ENCODE data around the gene RUVBL1. TPM values are rescaled to one million over a fixed set of nuclear protein-coding genes. Genes with fewer than 3 reads are reported as not detected.

The RUVBL1 gene
- total RNA-seq, 1 donor from 2014 or later = 58.3 TPM

GRCh38 chr3:128084675-128085021 is 39.0 kb downstream of the RUVBL1 start:
- intact Hi-C loops (cut with micrococcal nuclease) = no loop called here

DNA sequence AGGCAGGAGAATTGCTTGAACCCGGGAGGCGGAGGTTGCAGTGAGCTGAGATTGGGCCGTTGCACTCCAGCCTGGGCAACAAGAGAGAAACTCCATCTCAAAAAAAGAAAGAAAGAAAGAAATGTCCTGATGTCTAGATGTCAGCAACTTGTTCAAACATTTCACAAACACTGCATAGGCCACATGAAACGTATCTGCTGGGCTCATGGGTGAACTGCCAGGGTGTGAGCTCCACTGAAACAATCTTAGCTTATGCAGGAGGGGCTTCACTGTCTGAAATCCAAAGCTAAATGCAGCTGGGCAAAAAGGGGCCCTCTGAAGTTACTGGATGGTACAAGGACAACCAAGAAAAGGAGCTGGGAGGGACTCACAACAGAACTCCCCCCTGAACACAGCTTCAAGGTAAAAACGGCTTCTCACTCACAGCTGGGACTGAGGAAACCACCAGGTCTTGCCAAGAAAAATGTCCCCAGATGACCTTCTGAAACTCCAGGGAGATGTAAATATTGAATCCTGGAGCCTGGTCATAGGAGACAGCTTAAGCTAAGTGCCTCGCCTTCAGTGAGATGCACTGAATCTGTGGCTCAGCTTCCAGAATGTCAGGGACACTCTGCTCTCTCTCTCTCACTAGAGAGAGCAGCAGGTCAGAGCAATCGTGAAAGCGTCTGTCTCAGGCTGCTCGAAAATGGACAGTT is 39.5 kb downstream of the RUVBL1 start:
- intact Hi-C loops (cut with micrococcal nuclease) = no loop called here

- intact Hi-C loops (cut with micrococcal nuclease) = no loop called here
Measured at GRCh38 chr3:128083396-128083795, 40.2 kb downstream of the RUVBL1 start.

- intact Hi-C loops (cut with micrococcal nuclease) = no loop called here
Measured at GRCh38 chr3:128082546-128082945, 41.1 kb downstream of the RUVBL1 start.

DNA sequence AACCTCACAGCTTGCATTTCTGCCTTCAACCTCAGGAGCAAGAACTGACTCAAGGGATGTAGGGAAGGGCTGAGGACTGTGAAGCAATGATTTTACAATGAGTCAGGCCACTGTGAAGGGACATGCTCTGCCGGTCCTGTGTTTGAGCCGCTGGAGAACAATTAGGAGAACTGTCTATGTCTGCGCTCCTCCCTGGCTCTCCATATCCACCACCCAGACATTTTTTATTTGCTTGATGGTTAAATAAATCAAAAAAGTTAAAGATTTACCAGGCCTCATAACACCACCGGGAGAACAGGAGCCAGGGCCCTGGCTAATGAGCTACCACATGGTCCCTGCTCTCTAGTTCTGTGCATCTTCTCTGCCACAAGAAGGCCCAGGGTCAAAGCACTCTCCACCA is 41.8 kb downstream of the RUVBL1 start:
- intact Hi-C loops (cut with micrococcal nuclease) = no loop called here

DNA sequence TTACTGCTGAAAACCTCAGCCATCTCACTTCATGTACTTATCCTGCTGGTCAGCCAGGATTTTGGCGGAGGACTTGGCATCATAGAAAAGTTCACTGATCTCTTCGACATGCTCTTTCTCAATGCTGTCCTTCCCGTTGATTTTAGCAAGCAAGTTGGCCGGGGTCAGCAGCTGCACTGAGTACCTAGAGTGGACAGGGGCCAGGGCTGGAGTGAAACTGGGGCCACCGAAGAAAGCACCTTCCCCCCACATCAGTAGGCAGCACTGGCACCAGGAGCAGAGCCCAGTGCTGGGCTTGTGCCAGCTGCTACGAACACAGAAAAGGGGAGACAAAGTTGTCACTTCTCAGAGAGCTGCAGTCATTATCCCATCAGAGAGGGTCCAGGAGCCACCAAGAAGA is 42.4 kb downstream of the RUVBL1 start:
- intact Hi-C loops (cut with micrococcal nuclease) = no loop called here

GRCh38 chr3:128080323-128081080 is 43.1 kb downstream of the RUVBL1 start:
- intact Hi-C loops (cut with micrococcal nuclease) = no loop called here

DNA sequence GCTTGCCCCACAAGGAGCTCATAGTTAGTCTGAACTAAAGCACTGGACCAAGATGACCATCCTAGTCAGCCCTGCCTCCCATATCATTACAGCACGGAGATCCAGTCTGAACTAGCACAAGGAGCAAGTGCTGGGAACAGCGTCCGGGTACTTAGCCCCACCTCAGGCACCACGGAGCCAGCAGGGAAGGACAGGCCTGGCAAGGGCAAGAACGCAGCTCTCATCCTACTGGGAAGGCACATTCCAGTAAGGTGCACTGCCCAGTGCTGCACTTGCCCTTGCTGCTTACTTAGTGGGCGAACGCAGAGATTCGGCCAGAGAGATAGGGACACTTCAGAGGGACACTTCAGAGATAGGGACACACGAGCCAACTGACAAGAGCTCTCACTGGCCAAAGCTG is 43.8 kb downstream of the RUVBL1 start:
- intact Hi-C loops (cut with micrococcal nuclease) = loop anchor here (5.0 kb wide), 1 partner anchor 527 kb away; no protein-coding TSS in a partner anchor

DNA sequence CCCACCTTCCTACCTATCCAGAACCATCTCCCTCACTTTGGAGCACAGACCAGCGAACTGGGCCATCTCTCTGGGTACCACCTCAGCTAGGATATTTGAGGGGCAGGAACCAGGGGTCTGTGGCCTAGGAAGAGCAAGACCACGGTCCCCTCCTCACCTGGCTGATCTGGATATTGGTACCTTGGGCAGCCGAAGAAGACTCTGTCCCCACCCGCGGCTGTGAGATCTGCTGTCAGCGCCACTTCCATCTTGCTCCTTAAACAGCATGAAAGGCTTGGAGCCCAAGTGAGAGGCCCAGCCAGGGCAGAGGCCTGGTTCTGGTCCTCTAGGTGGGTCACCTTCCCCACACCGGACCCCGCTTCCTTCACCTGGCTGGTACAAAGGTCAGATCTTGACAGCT is 44.7 kb downstream of the RUVBL1 start:
- intact Hi-C loops (cut with micrococcal nuclease) = loop anchor here (5.0 kb wide), 1 partner anchor 528 kb away; no protein-coding TSS in a partner anchor

- intact Hi-C loops (cut with micrococcal nuclease) = loop anchor here (5.0 kb wide), 1 partner anchor 529 kb away; no protein-coding TSS in a partner anchor
Measured at GRCh38 chr3:128078322-128078721, 45.3 kb downstream of the RUVBL1 start.

GRCh38 chr3:128077665-128078064 is 45.9 kb downstream of the RUVBL1 start:
- intact Hi-C loops (cut with micrococcal nuclease) = loop anchor here (5.0 kb wide), 1 partner anchor 530 kb away; no protein-coding TSS in a partner anchor

DNA sequence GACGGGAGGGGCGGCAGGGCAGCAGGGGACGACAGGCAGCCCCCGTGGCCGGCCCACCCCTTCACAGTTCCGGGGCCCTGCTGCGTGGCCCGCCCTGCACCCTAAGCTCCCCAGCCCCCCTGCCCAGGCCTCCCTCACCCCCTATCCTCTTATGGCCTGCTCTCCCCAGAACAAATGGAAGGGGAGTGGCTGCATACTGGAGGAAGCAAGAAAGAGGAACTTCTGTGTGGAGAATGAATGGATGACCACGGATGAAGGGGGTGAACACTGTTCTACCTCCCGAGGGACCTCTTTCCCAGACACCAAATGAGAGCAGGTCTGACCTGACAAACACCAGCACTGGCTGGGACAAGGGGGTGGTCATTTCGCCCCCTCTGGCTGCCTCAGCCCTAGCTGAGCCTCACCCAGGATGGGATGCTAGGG is 46.4 kb downstream of the RUVBL1 start:
- intact Hi-C loops (cut with micrococcal nuclease) = loop anchor here (5.0 kb wide), 1 partner anchor 530 kb away; no protein-coding TSS in a partner anchor

- intact Hi-C loops (cut with micrococcal nuclease) = loop anchor here (5.0 kb wide), 1 partner anchor 531 kb away; no protein-coding TSS in a partner anchor
Measured at GRCh38 chr3:128076483-128077201, 47.0 kb downstream of the RUVBL1 start.

GRCh38 chr3:128075522-128076482 is 47.8 kb downstream of the RUVBL1 start:
- intact Hi-C loops (cut with micrococcal nuclease) = loop anchor here (1.0 to 5.0 kb wide), 8 partner anchors 19 to 531 kb away; partner anchors contain the start of genes EEFSEC and SEC61A1

DNA sequence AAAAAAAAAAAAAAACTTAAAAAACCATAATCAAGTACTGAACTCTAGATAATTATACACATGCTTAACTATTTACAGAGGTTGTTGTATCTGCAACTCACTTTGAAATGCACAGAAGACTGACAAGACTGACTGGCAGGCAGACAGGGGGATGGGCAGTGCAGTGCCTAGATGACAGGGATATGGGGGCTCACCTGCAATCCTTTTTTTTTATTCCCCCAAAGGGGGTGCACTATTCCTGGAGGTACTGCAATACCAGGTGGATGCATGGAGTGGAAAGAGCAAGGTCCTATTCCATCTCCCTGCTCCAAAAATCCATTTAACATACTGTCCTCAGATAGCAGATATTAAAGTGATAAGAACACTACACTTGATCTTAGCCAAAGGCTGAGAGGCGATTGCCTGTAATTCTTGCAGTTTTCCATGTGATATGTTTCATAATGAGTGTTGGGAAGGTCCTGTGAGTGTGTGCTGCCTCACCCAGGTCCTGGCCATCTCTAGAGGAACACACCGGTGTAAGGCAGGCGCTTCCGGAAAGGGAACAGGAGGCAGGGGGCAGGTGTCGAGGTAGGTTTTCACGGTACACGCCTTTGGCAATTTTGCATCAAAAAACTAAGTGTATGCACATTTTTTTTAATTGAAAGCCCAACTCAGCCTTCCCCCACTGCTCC is 48.6 kb downstream of the RUVBL1 start:
- intact Hi-C loops (cut with micrococcal nuclease) = loop anchor here (1.0 to 5.0 kb wide), 8 partner anchors 20 to 532 kb away; partner anchors contain the start of genes EEFSEC and SEC61A1

DNA sequence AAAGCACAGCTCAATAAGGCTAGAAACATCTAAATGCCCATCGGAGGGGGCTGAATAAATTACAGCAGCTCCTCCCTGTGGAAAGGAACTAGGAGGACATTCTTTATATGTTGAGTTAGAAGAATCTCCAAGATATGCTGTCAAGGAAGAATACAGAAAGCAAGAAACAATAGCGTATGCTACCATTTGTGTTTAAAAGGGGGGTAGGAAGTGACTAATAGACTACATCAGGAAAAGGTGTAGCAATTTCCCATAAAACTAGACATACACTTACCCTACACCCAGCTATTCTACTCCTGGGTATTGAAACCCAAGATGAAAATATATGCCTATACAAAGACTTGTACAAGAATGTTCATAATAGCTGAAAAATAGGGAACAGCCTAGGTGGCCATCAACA is 49.8 kb downstream of the RUVBL1 start:
- intact Hi-C loops (cut with micrococcal nuclease) = loop anchor here (2.0 kb wide), 1 partner anchor 415 kb away; no protein-coding TSS in a partner anchor

DNA sequence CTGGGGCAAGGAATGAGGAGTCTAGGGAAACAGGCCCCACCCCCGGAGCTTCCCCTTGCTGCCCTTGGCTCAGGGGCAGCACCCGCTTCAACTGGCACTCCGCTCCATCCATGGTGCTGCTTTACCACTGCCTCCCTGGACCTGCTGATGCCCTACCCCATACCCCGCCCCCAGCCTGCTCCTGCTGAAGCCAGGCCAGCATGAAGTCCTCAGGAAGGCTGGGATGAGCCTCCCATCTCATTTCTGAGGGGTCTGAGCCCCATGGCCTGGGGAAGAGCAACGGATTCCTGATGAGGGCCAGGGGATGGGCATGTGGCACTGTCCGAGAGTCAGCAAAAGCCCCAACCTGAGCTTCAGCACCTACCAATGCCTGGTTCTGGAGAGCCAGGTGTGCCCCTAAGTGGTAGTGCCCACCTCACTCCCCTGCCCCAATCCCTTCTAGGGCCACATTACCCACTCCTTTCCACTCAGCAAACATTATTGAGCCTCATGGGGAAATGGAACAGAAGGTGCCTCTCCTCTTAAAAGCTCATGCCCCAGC is 50.4 kb downstream of the RUVBL1 start:
- intact Hi-C loops (cut with micrococcal nuclease) = no loop called here

- intact Hi-C loops (cut with micrococcal nuclease) = no loop called here
Measured at GRCh38 chr3:128072454-128073184, 51.0 kb downstream of the RUVBL1 start.

Data from T-helper 1 cell treated with Interleukin-12 subunit alpha and Interleukin-12 subunit beta and Interleukin-4 antibody, amounts not matched to agents 30 ng/mL and 1 ng/mL, for 36 hours (primary cell).